ENCODE measurements around the gene FBXL7. TPM values are rescaled to one million over a fixed set of nuclear protein-coding genes. Genes with fewer than 3 reads are reported as not detected.

FBXL7 gene
- total RNA-seq, 1 donor from 2014 or later, result 12.3 TPM

DNA sequence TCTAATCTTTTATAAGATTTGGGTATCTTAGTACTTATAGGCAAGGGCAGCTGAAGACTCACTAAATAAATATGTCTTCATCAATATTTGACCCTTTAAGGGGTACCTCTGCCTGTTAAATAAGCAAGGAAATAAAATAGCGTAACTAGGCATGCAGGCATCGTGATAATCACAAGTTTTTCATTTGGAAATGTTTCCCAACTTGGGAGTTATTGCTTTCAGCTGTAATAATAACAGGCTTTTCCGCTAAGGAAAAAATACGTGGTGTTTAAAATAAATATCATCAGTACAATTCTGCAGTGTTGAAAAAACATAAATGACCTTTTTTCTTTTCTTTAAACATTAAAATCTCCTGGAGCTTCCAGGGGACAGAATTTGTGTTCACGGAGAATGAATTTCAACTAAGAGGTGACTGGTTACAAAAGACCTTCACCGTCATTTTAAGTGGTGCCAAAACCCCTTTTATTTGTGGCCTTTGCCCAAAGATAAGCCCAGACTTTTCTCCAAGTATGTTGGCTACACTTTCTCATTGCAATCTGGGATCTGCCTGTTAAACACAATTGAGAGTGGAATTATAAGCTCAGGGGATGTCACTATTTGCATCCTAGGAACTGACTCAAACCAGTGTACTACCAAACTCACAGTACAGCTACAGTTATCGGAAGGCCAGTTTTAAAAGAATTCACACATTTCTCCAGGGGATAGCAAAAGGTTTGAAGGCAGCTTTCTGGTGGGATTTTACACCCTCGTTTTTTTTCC lies 218.6 kb downstream of the FBXL7 start:
- DNase-seq (ENCODE audit: low spot score), result no peak
- Histone ChIP-seq H3K4me2 (no peak overlapping the region), H3K4me1 (peaks cover 15% of the 10 kb centered on the region), H3K36me3 (no peaks in the 10 kb centered on the region), H4K20me1 (ENCODE audit: low read depth) (no peaks in the 10 kb centered on the region), H3K9me3 (ENCODE audit: low read depth) (no peaks in the 10 kb centered on the region), H3K27me3 (no peaks in the 10 kb centered on the region), H3F3A (ENCODE audit: low read depth) (no peaks in the 10 kb centered on the region), H3K4me3 (no peak overlapping the region), H3K9ac (no peak overlapping the region), H3K27ac (no peak overlapping the region), H2AFZ (replicated peaks) (no peak overlapping the region), H3K79me2 (ENCODE audit: low read depth) (peaks cover 31% of the 10 kb centered on the region)
- H3K27ac Mint-ChIP-seq, result no peak overlapping the region
- no peaks in the 10 kb centered on the region for H3K36me3 Mint-ChIP-seq
- no peak overlapping the region for H3K4me3 Mint-ChIP-seq
- TF ChIP-seq, protein P1, sequence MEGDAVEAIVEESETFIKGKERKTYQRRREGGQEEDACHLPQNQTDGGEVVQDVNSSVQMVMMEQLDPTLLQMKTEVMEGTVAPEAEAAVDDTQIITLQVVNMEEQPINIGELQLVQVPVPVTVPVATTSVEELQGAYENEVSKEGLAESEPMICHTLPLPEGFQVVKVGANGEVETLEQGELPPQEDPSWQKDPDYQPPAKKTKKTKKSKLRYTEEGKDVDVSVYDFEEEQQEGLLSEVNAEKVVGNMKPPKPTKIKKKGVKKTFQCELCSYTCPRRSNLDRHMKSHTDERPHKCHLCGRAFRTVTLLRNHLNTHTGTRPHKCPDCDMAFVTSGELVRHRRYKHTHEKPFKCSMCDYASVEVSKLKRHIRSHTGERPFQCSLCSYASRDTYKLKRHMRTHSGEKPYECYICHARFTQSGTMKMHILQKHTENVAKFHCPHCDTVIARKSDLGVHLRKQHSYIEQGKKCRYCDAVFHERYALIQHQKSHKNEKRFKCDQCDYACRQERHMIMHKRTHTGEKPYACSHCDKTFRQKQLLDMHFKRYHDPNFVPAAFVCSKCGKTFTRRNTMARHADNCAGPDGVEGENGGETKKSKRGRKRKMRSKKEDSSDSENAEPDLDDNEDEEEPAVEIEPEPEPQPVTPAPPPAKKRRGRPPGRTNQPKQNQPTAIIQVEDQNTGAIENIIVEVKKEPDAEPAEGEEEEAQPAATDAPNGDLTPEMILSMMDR (IDR thresholded peaks at IDR 0.05), result no peak
- TF ChIP-seq EZH2phosphoT487 (IDR thresholded peaks at IDR 0.05) (no peak), EZH2 (IDR thresholded peaks at IDR 0.05) (no peak)
- H3K4me1 Mint-ChIP-seq, result peaks cover 8% of the 10 kb centered on the region
- H3K9me3 Mint-ChIP-seq, result no peaks in the 10 kb centered on the region
- H3K27me3 Mint-ChIP-seq (ENCODE audit: insufficient read depth, low read depth), result peaks cover 2% of the 10 kb centered on the region

DNA sequence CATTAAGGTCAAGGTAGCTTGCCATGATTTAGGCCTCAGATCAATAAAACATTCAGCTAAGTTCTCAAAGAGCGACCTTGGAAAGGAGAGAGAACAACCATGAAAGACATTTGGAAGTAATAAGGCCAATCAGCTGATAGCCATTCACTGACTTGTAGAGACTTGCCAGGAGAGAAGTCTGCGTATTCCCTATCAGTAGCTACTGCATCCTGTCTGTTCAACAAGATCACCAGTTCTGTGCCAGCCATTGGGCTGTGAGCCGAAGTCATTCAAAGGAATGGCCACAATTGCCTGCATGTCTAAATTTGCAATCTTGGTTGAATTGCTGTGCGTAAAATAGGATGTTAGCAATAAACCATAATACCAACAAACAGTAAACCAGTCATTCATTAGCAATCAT lies 219.8 kb downstream of the FBXL7 start:
- TF ChIP-seq EZH2phosphoT487 (IDR thresholded peaks at IDR 0.05), result no peak
- no peak for TF ChIP-seq EZH2 (IDR thresholded peaks at IDR 0.05)
- TF ChIP-seq, protein P1 (IDR thresholded peaks at IDR 0.05), result no peak
- peaks cover 15% of the 10 kb centered on the region for H3K4me1 ChIP-seq
- H3K4me2 ChIP-seq, result no peak overlapping the region
- no peaks in the 10 kb centered on the region for H3K36me3 ChIP-seq
- Mint-ChIP-seq H3K4me1 (peaks cover 8% of the 10 kb centered on the region), H3K27ac (no peak overlapping the region), H3K9me3 (no peaks in the 10 kb centered on the region), H3K36me3 (no peaks in the 10 kb centered on the region), H3K27me3 (ENCODE audit: insufficient read depth, low read depth) (no peaks in the 10 kb centered on the region), H3K4me3 (no peak overlapping the region)
- DNase-seq (ENCODE audit: low spot score), result no peak
- H3K27me3 ChIP-seq, result no peaks in the 10 kb centered on the region
- no peaks in the 10 kb centered on the region for H3K9me3 ChIP-seq (ENCODE audit: low read depth)
- H4K20me1 ChIP-seq (ENCODE audit: low read depth), result no peaks in the 10 kb centered on the region
- no peak overlapping the region for H3K27ac ChIP-seq
- no peak overlapping the region for H2AFZ ChIP-seq (replicated peaks)
- H3K79me2 ChIP-seq (ENCODE audit: low read depth), result peaks cover 28% of the 10 kb centered on the region
- no peaks in the 10 kb centered on the region for H3F3A ChIP-seq (ENCODE audit: low read depth)
- no peak overlapping the region for H3K4me3 ChIP-seq
- no peak overlapping the region for H3K9ac ChIP-seq

DNA sequence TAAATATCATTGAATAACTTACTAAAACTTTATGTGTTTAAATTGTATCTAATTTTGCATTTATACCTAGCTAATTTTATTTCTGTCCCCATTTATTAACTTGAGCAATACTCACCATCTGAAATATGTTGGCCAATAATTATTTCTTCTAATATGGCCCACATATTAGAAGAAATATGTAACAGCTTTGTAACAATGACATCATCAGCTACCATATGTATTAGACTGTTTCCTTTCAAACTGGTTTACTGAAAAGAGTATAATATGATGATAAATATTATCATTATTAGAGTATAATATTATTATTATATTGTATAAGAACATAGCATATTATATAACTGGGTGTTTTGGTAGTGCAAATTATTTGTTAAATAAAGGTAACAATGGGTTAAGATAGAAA lies 220.5 kb downstream of the FBXL7 start:
- H3K9me3 ChIP-seq (ENCODE audit: low read depth), result no peaks in the 10 kb centered on the region
- no peaks in the 10 kb centered on the region for H3F3A ChIP-seq (ENCODE audit: low read depth)
- peaks cover 8% of the 10 kb centered on the region for H3K4me1 Mint-ChIP-seq
- H3K4me3 Mint-ChIP-seq, result no peak overlapping the region
- no peaks in the 10 kb centered on the region for H3K36me3 ChIP-seq
- H3K9me3 Mint-ChIP-seq, result peaks cover 6% of the 10 kb centered on the region
- TF ChIP-seq, protein P1 (IDR thresholded peaks at IDR 0.05), result no peak
- TF ChIP-seq EZH2 (IDR thresholded peaks at IDR 0.05) (no peak), EZH2phosphoT487 (IDR thresholded peaks at IDR 0.05) (no peak)
- no peak overlapping the region for H3K27ac Mint-ChIP-seq
- H3K4me1 ChIP-seq, result peaks cover 15% of the 10 kb centered on the region
- no peaks in the 10 kb centered on the region for H3K27me3 Mint-ChIP-seq (ENCODE audit: insufficient read depth, low read depth)
- no peak overlapping the region for H3K4me2 ChIP-seq
- H2AFZ ChIP-seq (replicated peaks), result no peak overlapping the region
- no peak overlapping the region for H3K9ac ChIP-seq
- no peaks in the 10 kb centered on the region for H3K36me3 Mint-ChIP-seq
- no peak for DNase-seq (ENCODE audit: low spot score)
- no peaks in the 10 kb centered on the region for H4K20me1 ChIP-seq (ENCODE audit: low read depth)
- no peak overlapping the region for H3K27ac ChIP-seq
- peaks cover 33% of the 10 kb centered on the region for H3K79me2 ChIP-seq (ENCODE audit: low read depth)
- H3K4me3 ChIP-seq, result no peak overlapping the region
- H3K27me3 ChIP-seq, result no peaks in the 10 kb centered on the region
